HK-2 (cell line): ENCODE measurements around the gene BARX2.

Experiments used
- DNase-seq: peaks from one replicate; pipeline ENCODE4 v3.0.0-alpha.2; 2018; ENCODE audit not compliant: unreplicated experiment

BARX2 gene

GRCh38 chr11:129374081-129374992 lies 1.3 kb upstream of the BARX2 start:
- DNase-seq = no peak

DNA sequence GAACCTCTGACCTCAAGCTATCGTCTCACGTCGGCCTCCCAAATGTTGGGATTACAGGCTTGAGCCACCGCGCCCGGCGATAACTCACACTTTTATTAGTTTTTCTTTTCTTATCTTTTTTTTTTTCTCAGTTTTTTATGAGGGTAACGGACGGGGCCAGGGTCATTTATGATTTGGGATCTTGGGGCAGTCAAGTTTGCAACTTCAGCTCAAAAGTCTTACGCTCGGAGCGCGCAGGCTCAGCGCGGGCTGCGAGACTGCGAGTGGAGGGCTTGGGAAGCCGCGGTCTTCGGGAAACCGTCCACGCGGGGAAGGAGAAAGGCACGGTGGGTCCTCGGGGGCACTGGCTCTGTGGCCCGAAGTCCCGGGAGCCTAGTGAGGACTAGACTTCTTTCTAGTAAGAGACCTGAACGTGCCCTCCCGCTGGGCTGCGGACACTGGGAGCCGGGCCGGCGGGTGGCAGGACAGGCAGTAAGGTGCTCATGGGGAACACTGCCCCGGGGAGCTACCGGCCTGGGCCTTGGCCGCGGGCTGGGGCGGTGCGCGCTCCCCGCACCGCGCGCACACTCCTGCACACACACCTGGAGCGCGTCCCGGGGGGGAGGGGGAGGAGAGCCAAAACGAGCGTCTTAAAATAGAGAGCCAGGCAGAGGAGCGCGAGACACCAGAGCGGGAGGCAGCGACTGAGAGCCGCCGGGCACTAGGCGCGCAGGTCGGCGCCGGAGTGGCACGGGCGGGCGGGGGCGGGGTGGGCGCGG lies 476 bp upstream of the BARX2 start:
- peak; percentile 1 for DNase-seq

- no peak for DNase-seq
These were observed 1.2 kb downstream of the BARX2 start for GRCh38 chr11:129376658-129377341.

GRCh38 chr11:129377739-129378138 lies 2.1 kb downstream of the BARX2 start:
- DNase-seq = no peak

DNA sequence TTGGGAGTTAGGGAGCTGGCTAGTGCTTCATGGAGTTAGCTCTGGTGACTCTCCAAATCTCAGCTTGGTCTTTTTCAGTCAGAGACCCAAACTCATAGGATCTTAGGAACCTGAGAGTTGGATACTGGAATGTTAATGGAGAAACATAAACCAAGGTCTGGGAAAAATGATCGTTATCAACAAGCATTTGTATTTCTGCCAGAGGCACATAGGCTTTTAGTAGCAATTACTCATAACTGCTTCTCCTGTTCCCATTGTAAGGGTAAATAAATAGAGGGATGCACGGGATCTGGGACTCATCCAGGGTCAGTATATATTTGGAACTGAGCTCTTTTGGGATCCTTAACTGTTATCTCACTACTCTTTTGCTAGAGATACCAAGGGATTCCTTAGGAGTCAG lies 4.8 kb downstream of the BARX2 start:
- DNase-seq = no peak

DNA sequence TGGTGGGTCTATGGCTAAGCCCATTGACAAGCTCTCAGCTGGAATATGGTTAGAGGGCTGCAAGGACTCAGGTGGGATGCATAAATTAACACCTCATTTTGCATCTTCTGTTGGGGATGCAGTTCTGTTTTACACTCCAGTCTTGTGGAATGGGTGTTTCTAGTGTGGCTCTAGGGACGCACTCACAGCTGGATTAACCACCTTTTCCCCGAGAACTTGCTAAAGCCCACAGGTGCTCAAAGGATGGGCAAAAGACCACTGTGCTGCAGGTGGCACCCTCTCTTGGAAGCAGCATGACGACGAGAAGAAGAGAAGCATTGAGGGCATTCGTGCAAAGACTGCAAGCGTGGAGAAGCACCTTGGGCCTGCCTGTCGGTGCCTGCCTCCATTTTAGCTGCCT lies 6.9 kb downstream of the BARX2 start:
- no peak for DNase-seq

- no peak for DNase-seq
These were observed 7.4 kb downstream of the BARX2 start for GRCh38 chr11:129383060-129383459.

DNA sequence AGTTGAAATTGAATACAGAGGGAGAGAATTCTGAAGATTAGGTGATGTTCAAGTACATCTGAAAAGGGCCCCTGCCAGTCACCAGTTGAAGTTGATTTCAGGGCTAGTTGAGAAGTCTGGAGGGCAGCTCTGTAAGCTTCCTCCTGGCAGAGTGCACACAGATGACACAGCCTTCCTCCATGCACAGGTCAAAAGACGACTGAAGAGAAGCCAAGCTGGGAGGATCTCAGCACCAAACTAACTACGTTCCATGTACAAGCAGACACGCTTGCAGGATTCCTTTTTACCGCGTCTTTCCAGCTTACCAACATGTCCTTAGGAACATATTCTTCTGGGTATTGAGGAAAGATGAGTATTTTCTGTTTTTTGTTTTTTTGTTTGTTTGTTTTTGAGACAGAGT lies 7.9 kb downstream of the BARX2 start:
- no peak for DNase-seq

GRCh38 chr11:129384415-129384814 lies 8.8 kb downstream of the BARX2 start:
- DNase-seq = no peak

DNA sequence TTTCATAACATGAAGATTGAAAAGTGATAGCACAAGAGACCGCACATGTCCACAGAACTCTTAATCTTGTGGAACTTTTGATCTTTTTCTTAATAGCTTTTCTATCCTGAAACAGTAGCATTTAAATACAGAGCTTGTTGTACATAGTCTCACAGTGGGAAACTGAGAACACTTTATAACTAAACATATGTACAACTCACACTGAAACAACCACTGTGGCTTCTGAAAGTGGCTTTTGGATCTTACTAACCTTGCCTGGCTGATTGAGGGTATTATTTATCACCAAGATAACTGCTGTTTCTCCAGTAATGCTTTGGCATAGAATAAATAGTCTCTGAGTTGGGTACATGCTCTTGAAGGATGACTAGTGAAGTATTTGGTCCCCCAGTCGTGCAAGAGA lies 10.2 kb downstream of the BARX2 start:
- DNase-seq = no peak

DNA sequence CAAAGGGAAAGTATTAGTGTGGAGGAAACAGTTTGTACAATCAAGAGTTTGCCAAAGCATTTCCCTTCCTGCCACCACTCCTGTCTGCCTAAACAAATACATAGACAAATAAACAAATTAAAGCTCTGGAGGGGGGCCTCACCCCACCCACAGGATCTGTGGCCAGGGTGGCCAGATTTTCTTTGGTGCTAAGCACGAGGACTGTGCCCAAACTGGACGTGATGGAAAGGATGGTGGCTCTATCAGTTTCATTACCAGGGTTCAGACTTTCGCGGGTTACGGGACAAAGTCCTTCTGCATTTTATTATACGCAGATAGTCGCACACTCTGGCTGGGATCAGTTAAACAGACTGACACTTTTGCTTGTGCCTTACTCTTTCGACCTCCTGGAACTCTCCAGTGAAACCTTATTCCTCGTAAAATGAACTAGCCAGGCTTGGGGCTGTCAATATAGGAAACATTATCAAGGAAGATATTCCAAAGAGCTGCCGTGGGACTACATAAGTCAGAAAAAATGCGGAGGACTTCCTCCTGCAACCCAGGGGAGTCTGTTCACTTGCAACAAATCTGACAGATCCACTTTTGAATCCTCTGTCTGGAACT lies 11.2 kb downstream of the BARX2 start:
- DNase-seq = no peak

GRCh38 chr11:129387434-129387833 lies 11.8 kb downstream of the BARX2 start:
- no peak for DNase-seq

DNA sequence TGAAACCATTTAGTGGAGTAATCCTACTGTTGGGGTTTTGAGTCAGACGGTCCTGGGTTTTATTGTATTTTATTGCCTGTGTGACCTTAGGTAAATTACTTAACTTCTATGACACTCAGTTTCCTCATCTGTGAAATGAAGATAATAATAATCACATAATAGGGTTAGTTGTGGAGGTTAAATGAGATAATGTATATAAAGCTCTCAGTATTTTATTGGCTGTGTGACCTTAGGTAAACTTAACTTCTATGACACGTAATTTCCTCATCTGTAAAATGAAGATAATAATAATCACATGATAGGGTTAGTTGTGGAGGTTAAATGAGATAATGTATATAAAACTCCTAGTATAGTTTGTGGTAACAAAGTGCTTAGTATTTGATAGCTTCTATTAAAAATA lies 13.2 kb downstream of the BARX2 start:
- no peak for DNase-seq

- no peak for DNase-seq
These were observed 14.7 kb downstream of the BARX2 start for GRCh38 chr11:129390303-129390821.

DNA sequence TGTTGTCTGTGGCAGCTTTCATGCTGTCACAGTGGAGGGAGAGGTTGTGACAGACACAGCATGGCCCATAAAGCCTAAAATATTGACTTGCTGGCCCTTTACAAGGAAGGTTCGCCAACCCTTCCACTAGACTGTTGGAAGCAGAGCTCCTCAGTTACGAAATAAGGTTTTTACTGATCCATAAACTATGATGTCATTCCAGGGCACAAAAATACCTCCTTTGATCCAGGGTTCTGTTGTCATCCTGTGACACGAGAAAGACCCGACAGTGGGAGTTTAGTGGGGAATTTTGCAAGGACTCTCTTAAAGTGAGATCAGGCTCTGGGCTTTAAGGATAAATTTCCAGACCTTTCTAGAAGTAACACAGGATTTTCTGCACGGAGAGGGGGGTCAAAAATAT lies 15.7 kb downstream of the BARX2 start:
- DNase-seq = no peak

GRCh38 chr11:129391821-129392220 lies 16.2 kb downstream of the BARX2 start:
- DNase-seq = no peak

- DNase-seq = no peak
These were observed 17.3 kb downstream of the BARX2 start for GRCh38 chr11:129392995-129393394.

DNA sequence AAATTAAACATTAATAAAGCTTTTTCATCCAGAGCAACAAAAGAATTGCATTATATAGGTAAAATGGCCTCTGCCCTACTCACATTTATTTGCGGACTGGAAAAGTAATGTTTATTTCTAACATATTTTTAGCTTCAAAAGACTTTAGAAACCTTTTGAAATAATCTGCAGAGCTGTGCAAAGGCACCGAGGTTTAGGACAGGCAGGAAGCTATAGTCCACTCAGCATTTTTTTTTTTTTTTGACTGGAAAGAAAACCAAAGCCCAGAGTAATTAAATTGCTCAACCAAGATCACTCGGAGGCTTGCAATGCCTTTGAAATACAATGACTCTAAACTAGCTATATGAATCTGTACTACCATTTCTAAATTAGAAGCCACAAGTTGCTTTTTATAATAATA lies 19.1 kb downstream of the BARX2 start:
- DNase-seq = no peak

GRCh38 chr11:129395432-129395831 lies 19.8 kb downstream of the BARX2 start:
- DNase-seq = no peak

DNA sequence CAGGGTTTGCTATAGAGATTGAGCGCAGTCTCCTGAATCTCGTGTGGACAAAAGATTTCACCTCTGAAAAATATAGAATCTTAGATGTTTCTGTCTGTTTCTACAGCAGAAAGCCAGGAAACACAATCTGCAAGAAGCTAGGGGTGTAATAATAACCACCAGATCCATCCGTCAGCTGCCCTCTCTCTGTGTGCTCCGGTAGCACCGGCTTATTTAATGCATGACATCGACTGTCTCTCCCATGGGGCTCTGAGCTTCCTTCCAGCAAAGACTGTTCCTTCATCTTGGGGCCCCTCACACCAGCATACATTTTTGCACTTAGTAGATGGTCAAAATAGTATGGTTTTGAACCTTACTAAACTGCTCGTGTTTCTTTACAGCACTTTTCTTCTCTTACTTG lies 20.2 kb downstream of the BARX2 start:
- no peak for DNase-seq

- no peak for DNase-seq
These were observed 20.8 kb downstream of the BARX2 start for GRCh38 chr11:129396454-129396853.
